ENCODE results near the gene RPL37.

RPL37 gene

DNA sequence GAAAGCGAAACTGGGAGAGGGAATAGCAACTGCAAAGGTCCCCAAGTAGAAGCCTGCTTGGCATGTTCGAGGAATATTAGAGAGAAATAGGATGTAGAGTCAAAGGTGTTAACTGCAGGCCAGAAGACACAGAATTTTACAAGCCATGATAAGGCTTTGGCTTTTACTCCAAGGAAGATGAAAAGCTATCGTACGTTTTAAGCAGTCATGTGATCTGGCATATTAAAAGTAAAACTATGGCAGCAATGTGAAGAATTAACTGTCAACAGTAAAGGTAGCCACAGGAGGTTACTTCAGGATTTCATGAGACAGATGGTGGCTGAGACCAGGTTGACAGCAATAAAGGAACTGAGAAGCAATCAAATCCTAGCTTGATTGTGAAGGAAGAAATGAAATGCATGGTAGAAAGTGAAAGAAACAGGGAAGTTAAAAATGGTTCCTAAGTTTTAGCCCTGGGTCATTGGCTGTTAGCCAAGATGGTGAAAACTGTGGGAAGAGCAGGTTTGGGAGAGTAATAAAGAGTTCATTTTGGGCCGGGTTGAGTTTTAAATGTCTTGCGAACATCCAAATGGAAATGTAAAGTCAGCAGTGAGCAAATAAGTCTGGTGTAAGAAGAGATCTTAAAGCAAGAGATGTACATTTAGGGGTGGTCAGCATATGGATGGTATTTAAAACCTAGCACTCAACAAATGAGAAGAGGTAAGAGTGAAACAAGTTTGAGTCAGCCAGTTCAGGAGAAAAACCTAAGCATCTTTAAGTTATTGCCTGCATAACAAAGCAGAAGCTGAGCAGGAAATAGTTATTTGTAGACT lies 59.0 kb downstream of the RPL37 start:
- no peak overlapping the region for H3K27ac ChIP-seq
- DNase-seq (ENCODE audit: low read depth, low spot score) = no peak

Measured in epithelial cell of prostate (primary cell).